Forelimb muscle (tissue), 1 donor: Measurements from ENCODE around the gene SPAM1. TPM values are rescaled to one million over a fixed set of nuclear protein-coding genes. Genes with fewer than 3 reads are reported as not detected.
"Not testable (repeated sequence)": the region's sequence is repeated elsewhere in the genome, so short reads cannot be mapped to it uniquely, and the experiment has no call there.

Experiments used
- DNase-seq: peaks from one replicate; pipeline ENCODE4 v3.0.0-alpha.2; 2013; ENCODE audit warnings: low read depth
- polyA plus RNA-seq: library from polyadenylated mRNA; unstranded; fragments of 120-200 nt; gene quantifications from one replicate; pipeline ENCODE4 v1.2.1, GENCODE V29; 2013; ENCODE audit not compliant: insufficient read length

SPAM1 gene
- polyA plus RNA-seq, 1 donor, result not detected

DNA sequence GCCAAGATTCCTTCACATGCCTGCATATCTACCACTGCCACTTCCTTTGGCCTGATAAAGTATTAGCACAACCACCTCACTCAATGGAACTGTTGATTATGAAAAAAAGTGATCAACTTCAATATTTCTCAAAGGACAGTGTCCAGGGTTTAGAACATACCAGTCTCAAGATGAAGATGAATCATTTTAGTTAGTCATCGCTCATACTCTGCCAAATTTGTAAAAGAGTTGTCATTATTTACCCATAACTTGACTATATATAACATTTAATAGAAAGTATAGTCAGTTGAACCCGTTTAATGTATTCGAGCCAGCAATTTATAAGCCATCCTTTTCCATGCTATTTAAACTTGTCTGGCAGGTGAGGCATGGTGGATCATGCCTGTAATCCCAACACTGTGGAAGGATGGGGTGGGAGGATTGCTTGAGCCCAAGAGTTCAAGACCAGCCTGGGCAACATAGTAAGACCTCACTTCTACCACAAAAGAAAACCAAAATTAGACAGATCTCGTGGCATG lies 33.2 kb downstream of the SPAM1 start:
- DNase-seq, result no peak

DNA sequence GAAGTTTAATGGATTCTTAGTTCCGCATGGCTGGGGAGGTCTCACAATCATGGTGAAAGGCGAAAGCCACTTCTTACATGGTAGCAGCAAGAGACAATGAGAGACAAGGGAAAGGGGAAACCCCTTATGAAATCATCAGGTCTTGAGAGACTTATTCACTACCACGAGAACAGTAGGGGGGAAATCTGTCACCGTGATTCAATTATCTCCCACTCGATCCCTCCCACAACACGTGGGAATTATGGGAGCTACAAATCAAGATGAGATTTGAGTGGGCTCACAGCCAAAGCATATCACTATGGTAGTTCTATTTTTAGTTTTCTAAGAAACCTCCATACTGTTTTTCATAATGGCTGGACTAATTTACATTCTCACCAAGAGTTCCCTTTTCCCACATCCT lies 36.7 kb downstream of the SPAM1 start:
- DNase-seq, result no peak

DNA sequence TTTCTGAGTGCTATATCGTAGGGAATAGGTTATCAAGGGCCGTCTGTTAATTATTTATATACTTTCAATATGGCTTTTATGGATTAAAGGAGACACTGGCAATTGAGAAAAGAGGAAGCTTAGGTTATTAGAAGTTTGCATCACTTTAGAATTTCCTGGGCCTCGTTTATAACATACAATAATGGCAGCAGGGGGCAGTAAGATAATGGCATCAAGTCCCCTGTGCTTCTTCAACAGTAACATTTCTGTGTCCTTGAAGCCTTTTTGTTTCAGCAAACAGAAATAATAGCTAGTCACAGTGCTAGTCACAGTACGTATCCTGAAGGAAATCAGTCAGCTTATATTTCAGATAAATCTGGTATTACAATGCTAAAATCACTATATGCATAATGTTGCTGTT lies 41.9 kb downstream of the SPAM1 start:
- DNase-seq, result no peak

DNA sequence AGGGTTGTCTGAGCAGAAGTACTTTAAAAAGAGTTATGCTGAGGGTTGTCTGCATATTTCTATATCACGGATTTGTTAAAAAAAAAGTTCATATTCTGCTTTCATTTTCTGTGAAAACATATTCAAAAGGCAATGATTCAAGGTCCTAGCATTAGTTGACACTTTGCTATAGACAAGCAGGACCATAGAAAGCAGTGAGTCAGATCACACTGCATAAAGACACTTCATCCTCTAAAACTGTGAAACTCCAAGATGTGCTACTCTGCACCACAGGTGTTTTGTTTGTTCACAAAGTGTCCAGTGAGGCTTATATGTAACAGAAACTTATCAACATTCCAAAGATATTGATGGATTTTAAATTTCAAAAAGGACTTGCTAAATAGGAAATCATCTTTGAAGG lies 47.0 kb downstream of the SPAM1 start:
- DNase-seq, result no peak

DNA sequence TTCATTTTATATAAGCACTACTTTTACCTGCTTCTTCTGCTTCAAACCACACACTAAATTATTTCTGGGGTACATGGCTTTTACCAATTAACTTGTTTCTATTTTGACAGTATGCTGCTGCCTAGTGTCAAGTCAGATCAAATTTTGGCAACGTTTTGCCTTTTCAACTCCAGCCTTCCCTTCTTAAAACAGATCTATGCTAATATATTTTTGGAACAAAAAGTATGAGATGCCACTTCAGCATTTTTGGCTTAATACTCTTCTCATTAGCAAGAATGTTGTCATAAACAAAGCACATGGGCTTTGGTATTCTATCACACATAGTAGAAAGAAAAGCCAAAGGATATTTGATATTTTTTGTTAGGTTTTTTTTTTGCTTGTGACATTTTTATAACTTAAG lies 47.8 kb downstream of the SPAM1 start:
- DNase-seq, result no peak

DNA sequence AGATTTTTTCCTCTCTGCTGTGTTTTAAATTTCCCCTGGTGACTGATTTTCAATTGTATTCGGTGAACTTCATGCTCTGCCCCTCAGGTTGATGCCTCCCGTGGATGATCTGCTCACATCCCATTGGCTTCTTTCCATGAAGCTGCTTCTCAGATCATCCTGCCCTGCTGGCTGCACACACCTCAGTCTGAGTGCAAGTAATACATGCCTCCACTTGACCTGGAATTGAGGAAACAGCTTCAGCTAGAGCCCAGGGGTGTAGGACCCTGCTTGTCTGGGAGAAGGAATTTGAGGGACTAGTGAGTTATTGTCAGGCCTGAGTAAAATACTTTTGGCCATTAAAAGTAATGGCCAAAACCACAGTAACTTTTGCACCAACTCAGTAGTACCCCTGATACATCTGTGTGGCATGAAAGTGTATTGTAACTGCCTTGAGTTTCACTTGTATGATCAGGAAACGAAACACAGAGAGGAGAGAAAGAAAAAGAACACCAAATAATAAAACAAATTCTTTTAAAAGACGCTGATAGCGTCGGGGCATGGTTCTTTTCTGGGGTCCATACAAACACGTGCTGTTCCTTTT lies 49.4 kb downstream of the SPAM1 start:
- no peak for DNase-seq

DNA sequence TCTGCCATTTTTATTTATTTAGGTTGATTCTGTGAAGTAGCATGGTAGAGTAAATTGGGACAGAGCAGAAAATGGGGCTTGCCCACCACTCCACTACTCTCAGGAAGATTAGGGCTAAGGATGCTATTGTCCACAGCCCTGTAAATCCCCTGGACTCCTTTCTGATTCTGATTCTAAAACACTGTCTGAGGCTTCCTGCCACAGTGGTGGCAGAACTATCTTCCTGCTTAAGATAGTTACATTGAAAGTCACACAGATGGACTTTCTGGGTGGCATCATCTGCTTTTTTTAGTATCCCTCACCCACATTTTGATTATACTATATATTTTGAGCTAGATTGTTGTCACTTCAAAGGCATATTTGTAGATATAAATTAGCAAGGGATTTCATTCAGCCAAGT lies 50.0 kb downstream of the SPAM1 start:
- DNase-seq, result no peak

DNA sequence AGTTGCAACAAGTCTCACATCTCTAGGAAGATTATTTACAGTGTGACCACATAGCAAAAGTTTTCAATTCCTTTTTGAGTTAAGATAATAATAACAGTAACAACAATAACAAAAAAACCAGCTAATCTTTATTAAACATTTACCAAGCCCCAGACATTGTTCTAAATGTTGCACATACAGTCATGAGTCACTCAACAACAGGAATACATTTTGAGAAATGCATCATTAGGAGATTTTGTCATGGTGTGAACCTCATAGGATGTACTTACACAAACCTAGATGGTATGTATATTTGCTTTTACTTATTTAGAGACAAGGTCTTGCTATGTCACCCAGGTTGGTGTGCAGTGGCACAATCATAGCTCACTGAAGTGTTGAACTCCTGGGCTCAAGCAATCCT lies 52.0 kb downstream of the SPAM1 start:
- no peak for DNase-seq

DNA sequence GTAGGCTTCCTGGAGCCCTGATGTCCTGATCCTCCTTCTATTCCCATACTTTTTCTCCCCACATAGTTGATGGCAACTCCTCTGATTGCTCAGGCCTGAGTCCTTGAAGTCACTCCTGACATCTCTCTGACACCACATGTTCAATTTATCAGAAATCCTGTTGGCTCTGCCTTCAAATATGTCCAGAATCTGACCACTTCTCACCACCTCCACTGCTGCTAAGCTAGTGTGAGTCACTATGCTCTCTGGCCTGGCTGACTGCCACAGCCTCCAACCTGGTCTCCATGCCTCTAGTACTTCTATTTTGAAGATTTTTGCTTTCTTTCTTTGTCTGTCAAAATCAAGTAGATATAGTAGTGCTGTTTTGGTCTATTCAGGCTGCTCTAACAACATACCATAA lies 54.8 kb downstream of the SPAM1 start:
- DNase-seq, result no peak

DNA sequence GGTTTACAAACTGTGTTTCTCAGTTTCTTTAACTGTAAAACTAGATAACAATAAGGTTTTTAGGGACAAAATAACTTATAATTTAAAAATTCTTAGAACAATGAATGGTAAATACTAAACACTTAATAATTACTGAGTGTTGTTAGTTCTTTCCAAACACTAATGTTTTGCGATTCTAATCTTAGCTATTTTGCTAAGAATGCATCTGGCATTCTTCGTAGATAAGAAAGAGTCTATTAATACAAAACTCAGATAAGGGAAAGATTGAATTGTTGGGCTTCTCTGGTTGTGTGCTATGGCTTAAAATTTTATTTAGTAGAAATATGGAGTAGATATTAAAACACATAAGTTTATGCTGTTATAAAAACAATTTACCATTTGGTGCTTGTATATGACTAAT lies 62.4 kb downstream of the SPAM1 start:
- DNase-seq, result no peak

DNA sequence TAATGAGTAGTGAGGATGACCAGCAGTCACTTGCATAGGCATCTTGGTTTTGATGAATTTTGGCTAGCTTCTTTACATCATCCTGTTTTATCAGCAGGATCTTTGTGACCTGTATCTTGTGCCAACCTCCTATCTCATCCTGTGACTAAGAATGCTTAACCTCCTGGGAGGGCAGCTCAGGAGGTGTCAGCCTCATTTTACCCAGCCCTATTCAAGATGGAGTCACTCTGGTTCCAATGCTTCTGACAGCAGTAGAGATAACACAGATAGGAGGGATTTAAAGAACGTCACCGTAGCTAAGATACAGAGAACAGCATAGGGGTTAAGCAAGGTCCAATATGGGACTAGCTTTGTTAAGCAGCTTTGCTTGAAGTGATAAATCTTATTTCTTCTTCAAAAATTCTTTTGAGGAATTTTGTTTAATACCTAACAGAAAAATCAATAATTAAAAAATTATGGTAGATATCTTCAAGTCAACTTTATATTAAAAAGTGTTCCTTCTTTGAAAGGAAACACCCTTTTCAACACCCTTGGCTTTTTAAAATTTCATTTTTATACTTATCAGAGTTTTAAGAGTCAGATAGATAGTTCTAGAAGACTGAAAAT lies 68.0 kb downstream of the SPAM1 start:
- DNase-seq, result no peak

DNA sequence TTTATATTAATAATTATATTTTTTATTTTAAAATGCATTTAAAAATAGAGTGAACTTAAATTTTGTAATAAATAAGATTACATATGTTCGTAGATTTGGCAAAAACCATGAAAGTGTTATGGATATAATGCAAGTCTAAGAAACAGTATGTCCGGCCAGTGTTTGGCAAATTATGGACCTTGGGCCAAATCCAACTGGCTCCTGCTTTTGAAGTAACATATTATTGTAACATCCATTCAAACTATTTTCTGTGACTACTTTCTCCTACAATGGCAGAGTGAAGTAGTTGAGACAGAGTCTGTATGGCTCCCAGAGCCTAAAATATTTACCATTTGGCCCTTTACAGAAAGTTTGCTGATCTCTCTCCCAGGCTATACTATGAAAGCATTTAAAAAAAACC lies 69.0 kb downstream of the SPAM1 start:
- DNase-seq, result no peak

DNA sequence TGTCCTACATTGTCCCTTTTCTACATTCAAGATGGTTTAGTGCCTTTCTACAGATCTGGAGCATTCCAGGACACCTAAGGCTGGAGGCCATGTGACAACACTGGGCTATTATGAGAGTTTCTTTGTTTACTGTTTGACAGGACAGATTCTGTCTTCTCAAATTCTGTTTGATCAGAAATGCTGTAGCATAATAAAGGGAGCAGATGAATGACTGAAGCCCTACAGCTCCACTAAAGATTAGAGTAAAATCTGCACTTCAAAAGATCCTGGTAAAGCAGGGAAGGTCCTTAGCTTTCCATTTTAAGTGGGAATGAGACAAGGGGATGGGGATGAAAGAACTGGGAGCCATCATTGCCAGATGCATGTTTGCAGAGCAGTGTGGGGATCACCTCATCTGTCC lies 69.4 kb downstream of the SPAM1 start:
- no peak for DNase-seq

DNA sequence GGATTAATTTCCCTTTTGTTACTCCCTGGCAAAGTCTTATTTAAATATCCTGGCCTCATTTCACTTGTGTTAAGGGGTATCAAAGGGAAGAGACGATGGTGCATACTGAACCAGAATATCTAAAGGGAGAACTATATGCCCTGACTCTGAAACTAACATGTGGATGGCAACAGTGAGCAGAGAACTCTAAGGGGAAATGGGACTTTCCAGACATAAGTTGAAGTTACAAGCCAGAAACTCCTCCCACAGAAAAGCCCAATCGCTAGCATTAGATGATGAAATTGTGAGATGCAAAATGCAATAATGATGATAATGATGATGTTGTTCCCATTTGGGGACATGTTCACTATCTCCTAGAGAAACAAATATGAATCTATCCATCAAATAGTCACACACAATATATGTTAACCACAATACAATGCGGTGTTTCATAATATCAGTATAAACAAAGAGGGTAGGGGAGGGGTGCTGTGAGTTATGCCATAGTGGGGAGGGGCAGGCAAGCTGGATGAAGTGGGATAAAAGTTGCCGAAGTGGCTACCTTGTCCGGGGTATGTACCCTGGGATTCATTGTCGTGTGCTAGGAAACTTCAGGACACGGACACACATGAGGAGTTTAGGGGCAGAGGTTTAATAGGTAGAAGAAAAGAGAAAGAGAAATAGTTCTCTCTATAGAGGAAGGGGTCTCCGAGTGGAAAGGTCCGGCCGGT lies 70.7 kb downstream of the SPAM1 start:
- DNase-seq, result no peak

DNA sequence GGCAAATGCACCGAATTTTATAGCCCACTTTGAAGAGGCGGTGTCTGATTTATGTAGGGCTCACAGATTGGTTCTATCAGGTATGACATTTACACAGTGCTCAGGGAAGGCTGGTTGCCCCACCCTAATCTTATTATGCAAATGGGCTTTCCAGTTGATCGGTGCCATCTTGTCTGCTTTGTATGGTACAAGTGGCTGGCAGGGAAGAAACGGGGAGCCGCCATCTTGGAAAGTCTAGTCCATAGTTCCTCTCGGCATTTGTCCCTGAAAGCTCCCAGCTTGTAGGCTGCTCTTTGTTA lies 71.2 kb downstream of the SPAM1 start:
- no peak for DNase-seq

DNA sequence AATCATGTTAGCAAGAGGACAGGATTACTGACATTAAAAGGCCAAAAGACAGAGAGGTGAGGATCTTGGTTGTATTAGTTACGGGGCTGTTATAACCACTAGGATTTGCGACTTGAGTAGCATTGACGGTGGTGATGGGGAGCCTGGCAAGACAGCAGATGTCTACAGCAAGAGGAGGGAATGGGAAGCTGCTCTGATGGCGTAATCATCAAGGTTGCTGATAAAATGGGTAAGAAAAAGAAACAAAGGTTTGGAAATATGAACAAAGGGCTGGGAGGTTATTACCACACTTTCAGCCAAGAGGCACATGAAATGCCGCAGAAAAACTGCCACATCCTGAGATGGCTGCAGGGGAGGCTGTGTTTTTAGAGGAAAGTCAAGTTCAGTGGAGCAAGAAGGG lies 73.9 kb downstream of the SPAM1 start:
- no peak for DNase-seq

DNA sequence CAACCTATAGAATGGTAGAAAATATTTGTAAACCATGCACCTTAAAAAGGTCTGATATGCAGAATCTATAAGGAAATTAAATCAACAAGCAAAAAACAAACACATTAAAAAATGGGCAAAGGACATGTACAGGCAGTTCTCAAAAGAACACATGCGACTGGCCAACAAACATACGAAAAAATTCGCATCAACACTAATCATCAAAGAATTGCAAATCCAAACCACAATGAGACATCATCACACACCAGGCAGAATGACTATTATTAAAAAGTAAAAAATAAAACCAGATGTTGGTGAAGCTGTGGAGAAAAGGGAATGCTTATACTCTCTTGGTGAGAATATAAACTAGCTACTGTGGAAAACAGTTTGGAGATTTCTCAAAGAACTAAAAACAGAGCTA lies 74.7 kb downstream of the SPAM1 start:
- DNase-seq, result no peak

DNA sequence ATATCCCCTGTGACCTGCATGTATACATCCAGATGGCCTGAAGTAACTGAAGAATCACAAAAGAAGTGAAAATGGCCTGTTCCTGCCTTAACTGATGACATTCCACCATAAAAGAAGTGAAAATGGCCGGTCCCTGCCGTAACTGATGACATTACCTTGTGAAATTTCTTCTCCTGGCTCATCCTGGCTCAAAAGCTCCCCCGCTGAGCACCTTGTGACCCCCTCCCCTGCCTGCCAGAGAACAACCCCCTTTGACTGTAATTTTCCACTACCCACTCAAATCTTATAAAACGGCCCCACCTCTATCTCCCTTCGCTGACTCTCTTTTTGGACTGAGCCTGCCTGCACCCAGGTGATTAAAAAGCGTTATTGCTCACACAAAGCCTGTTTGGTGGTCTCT lies 83.3 kb downstream of the SPAM1 start:
- not testable (repeated sequence) for DNase-seq

DNA sequence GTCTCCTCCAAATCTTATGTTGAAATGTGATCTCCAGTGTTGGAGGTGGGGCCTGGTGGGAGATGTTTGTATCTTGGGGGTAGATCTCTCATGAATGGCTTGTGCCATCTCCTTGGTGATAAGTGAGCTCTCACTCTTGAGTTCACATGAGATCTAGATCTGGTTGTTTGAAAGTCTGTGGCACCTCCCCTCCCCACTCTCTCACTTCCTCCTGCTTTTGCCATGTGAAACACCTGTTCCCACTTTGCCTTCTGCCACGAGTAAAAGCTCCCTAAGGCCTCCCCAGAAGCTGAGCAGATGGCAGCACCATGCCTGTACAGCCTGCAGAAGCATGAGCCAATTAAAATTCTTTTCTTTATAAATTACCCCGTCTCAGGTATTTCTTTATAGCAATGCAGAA lies 84.3 kb downstream of the SPAM1 start:
- no peak for DNase-seq
